ENCODE data around the gene TBC1D14. TPM values are rescaled to one million over a fixed set of nuclear protein-coding genes. Genes with fewer than 3 reads are reported as not detected.

TBC1D14 gene
- total and polyA plus RNA-seq, 2 of the 4 experiments (the other 2 are of a cell fraction), result 31.7 to 40.7 TPM

DNA sequence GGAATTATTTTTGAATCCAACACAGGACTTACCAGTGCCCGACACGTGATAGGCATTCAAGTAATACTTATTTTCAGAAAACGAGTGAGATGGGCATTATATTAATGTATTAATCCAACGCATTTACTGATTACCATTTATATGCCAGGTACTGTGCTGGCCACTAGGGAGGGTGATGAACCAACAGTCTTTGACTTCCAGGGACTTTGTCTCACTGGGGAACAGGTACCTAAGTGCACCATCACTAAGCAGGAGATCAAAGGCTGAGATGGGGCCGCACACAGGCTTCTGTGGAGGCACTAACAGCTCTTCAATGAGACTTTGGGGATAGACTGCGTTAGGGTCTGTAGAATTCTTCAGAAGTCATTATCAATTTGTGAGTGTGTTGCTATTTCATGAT, 127.8 kb downstream of the TBC1D14 start:
- no peak overlapping the region for H3K4ac ChIP-seq (ENCODE audit: low read depth, low read length)
- no peak overlapping the region for H2BK120ac ChIP-seq (ENCODE audit: low read depth, low read length)
- TF ChIP-seq, protein P1, sequence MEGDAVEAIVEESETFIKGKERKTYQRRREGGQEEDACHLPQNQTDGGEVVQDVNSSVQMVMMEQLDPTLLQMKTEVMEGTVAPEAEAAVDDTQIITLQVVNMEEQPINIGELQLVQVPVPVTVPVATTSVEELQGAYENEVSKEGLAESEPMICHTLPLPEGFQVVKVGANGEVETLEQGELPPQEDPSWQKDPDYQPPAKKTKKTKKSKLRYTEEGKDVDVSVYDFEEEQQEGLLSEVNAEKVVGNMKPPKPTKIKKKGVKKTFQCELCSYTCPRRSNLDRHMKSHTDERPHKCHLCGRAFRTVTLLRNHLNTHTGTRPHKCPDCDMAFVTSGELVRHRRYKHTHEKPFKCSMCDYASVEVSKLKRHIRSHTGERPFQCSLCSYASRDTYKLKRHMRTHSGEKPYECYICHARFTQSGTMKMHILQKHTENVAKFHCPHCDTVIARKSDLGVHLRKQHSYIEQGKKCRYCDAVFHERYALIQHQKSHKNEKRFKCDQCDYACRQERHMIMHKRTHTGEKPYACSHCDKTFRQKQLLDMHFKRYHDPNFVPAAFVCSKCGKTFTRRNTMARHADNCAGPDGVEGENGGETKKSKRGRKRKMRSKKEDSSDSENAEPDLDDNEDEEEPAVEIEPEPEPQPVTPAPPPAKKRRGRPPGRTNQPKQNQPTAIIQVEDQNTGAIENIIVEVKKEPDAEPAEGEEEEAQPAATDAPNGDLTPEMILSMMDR (conservative IDR thresholded peaks at IDR 0.05; ENCODE audit: low read depth, low read length), result 0 out of 2 replicates have a peak, but pooled peaks have one; percentile 3
- no peak for TF ChIP-seq POLR2A (IDR thresholded peaks at IDR 0.05; ENCODE audit: low read depth, low read length)
- no peak for ATAC-seq (ENCODE audit: low read depth)
- H3K4me3 ChIP-seq (ENCODE audit: insufficient read depth, low read depth, low read length), result no peak overlapping the region
- no peak overlapping the region for H2AK5ac ChIP-seq (ENCODE audit: low read depth, low read length)
- no CpG with 5 or more reads among the region's 6 CpGs for WGBS, 2 experiments (ENCODE audit: extremely low coverage in 2 of 2, insufficient read length in 1 of 2)
- no peak overlapping the region for H3K56ac ChIP-seq (ENCODE audit: extremely low read depth, insufficient read depth, low read length)
- ChIA-PET POLR2A (ENCODE audit: unreplicated experiment) (no interaction called here), CTCF (interaction anchor here (0.6 to 0.8 kb wide), 3 partner anchors 9 to 63 kb away, joined by 5 to 7 read pairs (median 5); no protein-coding TSS in a partner anchor)
- H3K4me2 ChIP-seq (ENCODE audit: low read depth, low read length), result no peak overlapping the region
- no TSS peak for BruUV-seq (replicated peaks)
- H2BK5ac ChIP-seq (ENCODE audit: low read depth, low read length, poor library complexity, severe bottlenecking), result no peak overlapping the region
- H2AFZ ChIP-seq (replicated peaks; ENCODE audit: low read length, poor library complexity), result no peak overlapping the region
- peaks cover 8 to 23% of the 10 kb centered on the region in 2 experiments for H3K79me1 ChIP-seq (ENCODE audit: low read depth in 1 of 2, low read length in 2 of 2)
- no peak overlapping the region for H3K23ac ChIP-seq (ENCODE audit: low read depth, low read length)
- no peak overlapping the region for H2AK9ac ChIP-seq (replicated peaks; ENCODE audit: low read depth, low read length, poor library complexity)
- H3K36me3 ChIP-seq (ENCODE audit: control insufficient read depth, insufficient read depth, low read length), result peaks cover 9% of the 10 kb centered on the region
- no peak overlapping the region for H4K8ac ChIP-seq (ENCODE audit: low read depth in 2 of 2, low read length in 2 of 2)
- in situ Hi-C loops (cut with MboI; ENCODE audit: low sequenced_read_pairs) (no loop called here), dilution Hi-C loops (cut with HindIII; ENCODE audit: low sequenced_read_pairs, unreplicated experiment) (no loop called here), intact Hi-C loops (cut with micrococcal nuclease) (no loop called here)
- no peak for DNase-seq
- H3K9ac ChIP-seq (ENCODE audit: low read depth, low read length), result no peak overlapping the region
- peaks cover 18% of the 10 kb centered on the region for H3K4me1 ChIP-seq (ENCODE audit: control insufficient read depth, insufficient read depth, low read length)
- H3K27ac ChIP-seq (ENCODE audit: insufficient read depth, low read length), result no peak overlapping the region
- no peak overlapping the region for H2BK20ac ChIP-seq (ENCODE audit: low read depth, low read length)
- no peak overlapping the region for H4K5ac ChIP-seq (ENCODE audit: low read depth, low read length)
- no peaks in the 10 kb centered on the region for H3K27me3 ChIP-seq (ENCODE audit: control insufficient read depth, insufficient read depth, low read length)
- H3K14ac ChIP-seq (replicated peaks; ENCODE audit: low read depth, low read length), result 0 out of 2 replicates have a peak overlapping the region, but pooled peaks have one; percentile 0
- H4K20me1 ChIP-seq (ENCODE audit: insufficient read depth, low read length), result no peaks in the 10 kb centered on the region
- H2BK15ac ChIP-seq (ENCODE audit: low read depth, low read length), result no peak overlapping the region; the same call in 2 of the 3 replicates
- H4K91ac ChIP-seq (ENCODE audit: insufficient read depth, low read depth, low read length), result no peak overlapping the region
- no peak overlapping the region for H3K18ac ChIP-seq (ENCODE audit: low read depth, low read length)
- peaks cover 11% of the 10 kb centered on the region for H3K9me1 ChIP-seq (ENCODE audit: insufficient read depth, low read length)
- no peaks in the 10 kb centered on the region for H3K9me3 ChIP-seq (ENCODE audit: control insufficient read depth, insufficient read depth, low read length)
